WTC11 (cell line): Measurements from ENCODE around the gene ACYP2. TPM values are rescaled to one million over a fixed set of nuclear protein-coding genes. Genes with fewer than 3 reads are reported as not detected.

Experiments
- ATAC-seq: fragments of 200-7000 bp; cut with Tn5 transposase; 2 replicates; pipeline ENCODE4 v1.10.0; 2021; ENCODE audit warnings: mild to moderate bottlenecking, moderate library complexity
- CTCF ChIA-PET: fragments of 300-600 bp; sonication (Branson Sonifier 250); formaldehyde crosslinking; loops from one replicate; lab custom pipeline; 2021; ENCODE audit warnings: antibody characterized with exemption; lab: Charles Lee
- POLR2A ChIA-PET: fragments of 350-600 bp; sonication (Branson Sonifier 250); formaldehyde crosslinking; loops from one replicate; lab custom pipeline; 2021; ENCODE audit warnings: antibody characterized with exemption; lab: Charles Lee
- DNase-seq: peaks from one replicate; pipeline ENCODE4 v3.0.0; 2021; ENCODE audit warnings: low spot score
- H3K27ac Mint-ChIP-seq: 2 replicates; pipeline ENCODE4 v1.8.0; 2021; ENCODE audit warnings: mixed read lengths
- H3K27me3 Mint-ChIP-seq: 2 replicates; pipeline ENCODE4 v1.8.0; 2021; ENCODE audit warnings: low read depth, mild to moderate bottlenecking, moderate library complexity, mixed read lengths
- H3K36me3 Mint-ChIP-seq: 2 replicates; pipeline ENCODE4 v1.8.0; 2021; ENCODE audit warnings: mixed read lengths
- H3K4me1 Mint-ChIP-seq: 2 replicates; pipeline ENCODE4 v1.8.0; 2022; ENCODE audit warnings: mixed read lengths
- H3K4me3 Mint-ChIP-seq: 2 replicates; pipeline ENCODE4 v1.8.0; 2021; ENCODE audit warnings: mild to moderate bottlenecking, moderate library complexity, mixed read lengths
- H3K9me3 Mint-ChIP-seq: 2 replicates; pipeline ENCODE4 v1.8.0; 2021; ENCODE audit warnings: mixed read lengths
- AR ChIP-seq: fragments of 250-450 bp; sonication (Bioruptor Pico); IDR thresholded peaks from 2 replicates; pipeline ENCODE4 v1.9.0; 2021; ENCODE audit warnings: mild to moderate bottlenecking
- CTCF ChIP-seq: fragments of 200-600 bp; IDR thresholded peaks from 2 replicates; pipeline ENCODE4 v1.8.0; 2022; ENCODE audit warnings: antibody characterized with exemption
- E2F4 ChIP-seq: sonication (generic); formaldehyde crosslinking; IDR thresholded peaks from 2 replicates; pipeline ENCODE4 v1.8.1; 2022; ENCODE audit warnings: low read depth, mild to moderate bottlenecking, moderate library complexity, missing genetic modification reagents, borderline replicate concordance
- ESRRA ChIP-seq: sonication (generic); formaldehyde crosslinking; IDR thresholded peaks from 2 replicates; pipeline ENCODE4 v1.8.1; 2022; ENCODE audit warnings: mild to moderate bottlenecking, missing genetic modification reagents, borderline replicate concordance
- MXD4 ChIP-seq: fragments of 250-450 bp; sonication (Bioruptor Pico); IDR thresholded peaks from 2 replicates; pipeline ENCODE4 v1.8.0; 2021; ENCODE audit warnings: mild to moderate bottlenecking, moderate library complexity, borderline replicate concordance
- NFATC4 ChIP-seq: fragments of 250-450 bp; sonication (Bioruptor Pico); IDR thresholded peaks from 2 replicates; pipeline ENCODE4 v1.9.0; 2021; ENCODE audit warnings: mild to moderate bottlenecking
- NR2C2 ChIP-seq: sonication (generic); formaldehyde crosslinking; IDR thresholded peaks from 2 replicates; pipeline ENCODE4 v1.8.0; 2022; ENCODE audit warnings: mild to moderate bottlenecking, missing genetic modification reagents
- SP1 ChIP-seq: sonication (generic); formaldehyde crosslinking; conservative IDR thresholded peaks from 2 replicates; pipeline ENCODE4 v1.8.1; 2022; ENCODE audit warnings: missing genetic modification reagents
- TEAD1 ChIP-seq: sonication (generic); formaldehyde crosslinking; IDR thresholded peaks from 2 replicates; pipeline ENCODE4 v1.8.0; 2022; ENCODE audit warnings: mild to moderate bottlenecking, missing genetic modification reagents
- USF1 ChIP-seq: sonication (generic); formaldehyde crosslinking; IDR thresholded peaks from 2 replicates; pipeline ENCODE4 v1.8.0; 2022; ENCODE audit warnings: mild to moderate bottlenecking, missing genetic modification reagents
- ZBTB21 ChIP-seq: sonication (generic); formaldehyde crosslinking; IDR thresholded peaks from 2 replicates; pipeline ENCODE4 v1.8.1; 2023; ENCODE audit warnings: mild to moderate bottlenecking, missing genetic modification reagents, borderline replicate concordance
- total RNA-seq: library from RNA; stranded (reverse); gene quantifications from 3 replicates; pipeline ENCODE4 v1.2.3, GENCODE V29; 2021

Gene ACYP2
- total RNA-seq, 1 experiment from 2014 or later: 4.4 TPM

- TF ChIP-seq E2F4 (CRISPR knock-in tag): no peak
These were observed 11.7 kb upstream of the ACYP2 start (continued) for GRCh38 chr2:54103454-54104314.

- Mint-ChIP-seq H3K9me3 (no peaks in the 10 kb centered on the region), H3K27me3 (no peaks in the 10 kb centered on the region), H3K27ac (peak overlapping the region; percentile 32; the same call in 1 of the 2 replicates), H3K36me3 (no peaks in the 10 kb centered on the region), H3K4me3 (no peak overlapping the region), H3K4me1 (peaks cover 8% of the 10 kb centered on the region)
- POLR2A ChIA-PET: interaction anchor here (0.5 to 0.6 kb wide), 2 partner anchors 45 to 598 kb away, joined by 4 to 8 read pairs; no protein-coding TSS in a partner anchor
- TF ChIP-seq NFATC4 (no peak), CTCF (peak; percentile 31; the same call in 1 of the 2 replicates)
- CTCF ChIA-PET: interaction anchor here (0.6 to 2.6 kb wide), 39 partner anchors 8 to 820 kb away, joined by 3 to 29 read pairs (median 4); no protein-coding TSS in a partner anchor
- DNase-seq (no peak), ATAC-seq (peak; percentile 45)
These were observed 8.6 kb upstream of the ACYP2 start for GRCh38 chr2:54106631-54107454.

- ATAC-seq: no peak
- CTCF ChIA-PET: interaction anchor here (0.6 to 2.6 kb wide), 33 partner anchors 9 to 820 kb away, joined by 3 to 29 read pairs (median 4); no protein-coding TSS in a partner anchor
- Mint-ChIP-seq H3K9me3 (no peaks in the 10 kb centered on the region), H3K36me3 (no peaks in the 10 kb centered on the region), H3K4me1 (peaks cover 8% of the 10 kb centered on the region), H3K27ac (no peak overlapping the region), H3K27me3 (no peaks in the 10 kb centered on the region), H3K4me3 (no peak overlapping the region)
- DNase-seq: no peak
- POLR2A ChIA-PET: no interaction called here
- TF ChIP-seq ZBTB21 (CRISPR knock-in tag) (no peak), AR (no peak), USF1 (CRISPR knock-in tag) (no peak), MXD4 (CRISPR knock-in tag) (no peak), ESRRA (CRISPR knock-in tag) (no peak), NFATC4 (no peak), SP1 (CRISPR knock-in tag) (no peak), NR2C2 (no peak), TEAD1 (CRISPR knock-in tag) (no peak)
These were observed 8.0 kb upstream of the ACYP2 start for GRCh38 chr2:54107455-54107764.
